Measurements from ENCODE around the gene PLP2. TPM values are rescaled to one million over a fixed set of nuclear protein-coding genes. Genes with fewer than 3 reads are reported as not detected.

The PLP2 gene
- polyA plus RNA-seq, 1 donor (not counting 4 experiments of a cell fraction or from before 2014, with no cell fraction given) = 358 TPM

- dilution Hi-C loops (cut with MboI; ENCODE audit: extremely low pct_ligation_motif_present, low sequenced_read_pairs) = no loop called here
- no peak overlapping the region for H3K4me2 ChIP-seq (ENCODE audit: control insufficient read depth, extremely low read depth, insufficient read depth, low read depth, low read length)
- H3K9ac ChIP-seq (ENCODE audit: control insufficient read depth, extremely low read depth, insufficient read depth, low read length) = no peak overlapping the region
- no peaks in the 10 kb centered on the region for H3K9me3 ChIP-seq (ENCODE audit: control insufficient read depth, low read depth, low read length)
- H4K20me1 ChIP-seq (ENCODE audit: control insufficient read depth, extremely low read depth, insufficient read depth, low read length) = no peaks in the 10 kb centered on the region
- H3K79me2 ChIP-seq (ENCODE audit: control insufficient read depth, insufficient read depth, low read length) = no peaks in the 10 kb centered on the region
- no peaks in the 10 kb centered on the region for H3K36me3 ChIP-seq (ENCODE audit: control insufficient read depth in 2 of 2, extremely low read depth in 1 of 2, insufficient read depth in 2 of 2, low read length in 2 of 2)
- FAIRE-seq (no peak), DNase-seq (ENCODE audit: low read depth, low spot score) (no peak)
- TF ChIP-seq EZH2 (IDR thresholded peaks at IDR 0.05; ENCODE audit: low read length) (no peak), CTCF (optimal IDR thresholded peaks at IDR 0.05 in 1 of 3, IDR thresholded peaks at IDR 0.05 in 1 of 3, conservative IDR thresholded peaks at IDR 0.05 in 1 of 3; ENCODE audit: extremely low read depth in 1 of 3, insufficient read depth in 2 of 3, low read length in 3 of 3) (no peak)
- H3K27ac ChIP-seq (ENCODE audit: control insufficient read depth, insufficient read depth, low read length) = no peak overlapping the region
- no peaks in the 10 kb centered on the region for H3K4me1 ChIP-seq (ENCODE audit: control insufficient read depth, extremely low read depth, insufficient read depth, low read length)
- no peak overlapping the region for H2AFZ ChIP-seq (ENCODE audit: control insufficient read depth, low read length)
- no peaks in the 10 kb centered on the region for H3K27me3 ChIP-seq (ENCODE audit: control insufficient read depth, extremely low read depth, insufficient read depth, low read length)
- H3K4me3 ChIP-seq (ENCODE audit: control insufficient read depth in 2 of 3, extremely low read depth in 1 of 3, insufficient read depth in 2 of 3, low read depth in 1 of 3, low read length in 3 of 3) = no peak overlapping the region
- H3K9me1 ChIP-seq (ENCODE audit: control insufficient read depth, extremely low read depth, insufficient read depth, low read length) = no peaks in the 10 kb centered on the region
Observed at GRCh38 chrX:49221868-49222267, 50.2 kb downstream of the PLP2 start.

Small RNA genes lying within 50 kb of the gene (small RNA-seq; reads per million reads assigned to genes)
- 0 reads per million in 3 experiments for gene RN7SL262P (ENCODE audit: insufficient read length in 3 of 3, low read depth in 3 of 3, low replicate concordance in 1 of 3)

Other genes starting within 250 kb of the PLP2 start
- 39.5 to 42.6 TPM (median 40.3 TPM) in 3 replicates for gene OTUD5, start 214.3 kb upstream of the PLP2 start, polyA plus RNA-seq
- gene KCND1, start 200.1 kb upstream of the PLP2 start, polyA plus RNA-seq = 0.20 to 0.30 TPM (median 0.25 TPM) in 3 replicates
- 20.2 to 23.0 TPM (median 20.9 TPM) in 3 replicates for gene GRIPAP1, start 169.6 kb upstream of the PLP2 start, polyA plus RNA-seq
- 13.2 to 15.8 TPM (median 14.1 TPM) in 3 replicates for gene TFE3, start 128.5 kb upstream of the PLP2 start, polyA plus RNA-seq
- gene CCDC120, start 112.9 kb upstream of the PLP2 start, polyA plus RNA-seq = 4.9 to 10.5 TPM (median 8.1 TPM) in 3 replicates
- gene PRAF2, start 97.9 kb upstream of the PLP2 start, polyA plus RNA-seq = 4.0 to 9.8 TPM (median 6.9 TPM) in 3 replicates
- gene WDR45, start 92.0 kb upstream of the PLP2 start, polyA plus RNA-seq = 43.1 to 76.4 TPM (median 50.5 TPM) in 3 replicates
- gene GPKOW, start 48.2 kb upstream of the PLP2 start, polyA plus RNA-seq = 17.8 to 18.4 TPM (median 17.9 TPM) in 3 replicates
- 0.51 to 0.62 TPM (median 0.59 TPM) in 3 replicates for gene MAGIX, start 9.1 kb upstream of the PLP2 start, polyA plus RNA-seq
- 8.6 to 13.7 TPM (median 8.7 TPM) in 3 replicates for gene PRICKLE3, start 14.5 kb downstream of the PLP2 start, polyA plus RNA-seq
- gene SYP, start 28.3 kb downstream of the PLP2 start, polyA plus RNA-seq = 0.07 to 0.23 TPM (median 0.13 TPM) in 3 replicates
- 0.03 TPM in 1 of 3 replicates, not detected in the others for gene CACNA1F, start 61.4 kb downstream of the PLP2 start, polyA plus RNA-seq
- 8.2 to 13.5 TPM (median 8.5 TPM) in 3 replicates for gene CCDC22, start 63.6 kb downstream of the PLP2 start, polyA plus RNA-seq
- 0.05 to 0.12 TPM (median 0.06 TPM) in 3 replicates for gene FOXP3, start 92.8 kb downstream of the PLP2 start, polyA plus RNA-seq
- gene PPP1R3F, start 97.9 kb downstream of the PLP2 start, polyA plus RNA-seq = 0.29 to 1.4 TPM (median 0.62 TPM) in 3 replicates
- gene GAGE10, start 131.7 kb downstream of the PLP2 start, polyA plus RNA-seq = not detected in 3 replicates
- gene GAGE12J, start 150.1 kb downstream of the PLP2 start, polyA plus RNA-seq = not detected in 3 replicates
- not detected in 3 replicates for gene GAGE13, start 159.7 kb downstream of the PLP2 start, polyA plus RNA-seq

Data from keratinocyte (primary cell).